Epithelial cell of esophagus (primary cell): ENCODE data around the gene BDH1.
"Not testable (repeated sequence)": the region's sequence is repeated elsewhere in the genome, so short reads cannot be mapped to it uniquely, and the experiment has no call there.

Experiments
- DNase-seq: peaks from one replicate; pipeline ENCODE4 v3.0.0; 2010; ENCODE audit warnings: low read depth
- H3K4me3 ChIP-seq: 2 replicates; pipeline ENCODE4 v1.5.1; 2011; ENCODE audit warnings: mild to moderate bottlenecking, low read length, control low read depth
- CTCF ChIP-seq: IDR thresholded peaks from 2 replicates; pipeline ENCODE4 v1.5.1; 2011; ENCODE audit warnings: low read depth, mild to moderate bottlenecking, low read length, control low read depth, inconsistent platforms; ENCODE audit not compliant: insufficient read depth; ENCODE audit errors: missing control alignments

The BDH1 gene

GRCh38 chr3:197555281-197556261, at the start of gene BDH1:
TSS of gene BDH1 (minus strand) at chr3:197555968. CDS start at chr3:197546443, 9,525 bp downstream.
- DNase-seq: peak; percentile 53
- TF ChIP-seq CTCF: no peak
- peak within 1 kb of the TSS; percentile 77 for H3K4me3 ChIP-seq

- no peak overlapping the region for H3K4me3 ChIP-seq
- DNase-seq: no peak
- no peak for TF ChIP-seq CTCF
These were observed 47.7 kb upstream of the BDH1 start for GRCh38 chr3:197603317-197603933.

GRCh38 chr3:197602351-197602750, 46.6 kb upstream of the BDH1 start:
- not testable (repeated sequence) for H3K4me3 ChIP-seq

GRCh38 chr3:197601566-197601840, 45.7 kb upstream of the BDH1 start:
- not testable (repeated sequence) for DNase-seq, H3K4me3 ChIP-seq

More at GRCh38 chr3:197602351-197602750, 46.6 kb upstream of the BDH1 start:
- DNase-seq: not testable (repeated sequence)

GRCh38 chr3:197600796-197601565, 45.2 kb upstream of the BDH1 start:
- peak; percentile 17 for DNase-seq
- TF ChIP-seq CTCF: no peak
- H3K4me3 ChIP-seq: no peak overlapping the region

- TF ChIP-seq CTCF: peak; percentile 96
- peak overlapping the region; percentile 39 for H3K4me3 ChIP-seq
- DNase-seq: peak; percentile 85
These were observed 43.5 kb upstream of the BDH1 start for GRCh38 chr3:197599089-197599765.

- no peak overlapping the region for H3K4me3 ChIP-seq
- no peak for DNase-seq
- TF ChIP-seq CTCF: no peak
These were observed 42.7 kb upstream of the BDH1 start for GRCh38 chr3:197598404-197598980.
